ENCODE results near the gene EVA1C.
"Not testable (repeated sequence)": the region's sequence is repeated elsewhere in the genome, so short reads cannot be mapped to it uniquely, and the experiment has no call there.

The EVA1C gene

DNA sequence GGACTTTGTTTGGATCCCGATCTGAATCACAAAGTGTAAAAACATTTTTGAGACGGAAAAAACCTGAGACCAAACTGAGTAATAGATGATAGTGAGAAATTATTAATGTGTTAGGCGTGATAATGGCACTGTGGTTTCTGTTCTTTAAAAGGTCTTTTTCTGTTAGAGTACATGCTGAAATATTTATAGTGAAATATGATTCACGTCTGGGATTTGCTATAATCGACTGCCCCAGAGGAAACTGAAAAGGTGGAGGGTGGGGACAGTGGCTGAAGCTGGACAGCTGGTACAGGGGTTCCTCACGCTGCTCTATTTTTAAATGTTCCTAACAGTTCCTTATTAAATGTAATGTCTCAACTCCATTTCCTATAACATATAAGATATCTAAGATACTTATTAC, 30.9 kb upstream of the EVA1C start:
- no peak for TF ChIP-seq CTCF (conservative IDR thresholded peaks at IDR 0.05; ENCODE audit: low read depth, low read length)
- H3K4me3 ChIP-seq (ENCODE audit: low read length): no peak overlapping the region
- DNase-seq (ENCODE audit: low read depth): no peak

GRCh38 chr21:32382108-32382644, 30.3 kb upstream of the EVA1C start:
- no peak overlapping the region for H3K4me3 ChIP-seq (ENCODE audit: low read length)
- DNase-seq (ENCODE audit: low read depth): peak; percentile 61
- TF ChIP-seq CTCF (conservative IDR thresholded peaks at IDR 0.05; ENCODE audit: low read depth, low read length): no peak

- no peak for TF ChIP-seq CTCF (conservative IDR thresholded peaks at IDR 0.05; ENCODE audit: low read depth, low read length)
- no peak overlapping the region for H3K4me3 ChIP-seq (ENCODE audit: low read length)
- no peak for DNase-seq (ENCODE audit: low read depth)
Observed at GRCh38 chr21:32383812-32384211, 28.7 kb upstream of the EVA1C start.

DNA sequence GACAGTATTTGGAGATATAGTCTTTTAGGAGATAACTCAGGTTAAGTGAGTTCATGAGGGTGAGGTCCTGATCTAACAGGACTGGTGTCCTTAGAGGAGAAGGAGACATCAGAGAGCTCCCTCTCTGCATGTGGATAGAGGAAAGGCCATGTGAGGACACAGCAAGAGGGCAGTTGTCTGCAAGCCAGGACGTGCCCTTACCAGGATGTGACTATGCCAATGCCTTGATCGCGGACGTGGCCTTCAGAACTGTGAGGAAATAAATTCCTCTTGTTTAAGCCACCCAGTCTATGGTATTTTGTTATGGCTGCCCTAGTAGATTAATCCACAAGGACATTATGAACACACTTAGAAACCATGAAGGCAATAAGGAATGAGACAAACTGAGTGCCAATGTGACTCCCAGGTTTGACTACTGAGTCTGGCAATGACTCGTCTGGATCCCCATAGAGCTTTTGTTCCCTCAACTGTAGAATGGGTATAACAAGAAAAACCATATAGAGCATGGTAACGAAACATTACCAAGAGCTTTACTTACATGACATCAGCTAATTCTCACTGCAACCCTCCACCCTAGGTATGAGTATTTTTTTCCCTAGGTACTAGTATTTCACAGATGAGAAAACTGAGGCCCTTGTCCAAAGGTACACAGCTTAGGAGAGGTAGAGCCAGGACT, 26.2 kb upstream of the EVA1C start:
- no peak for DNase-seq (ENCODE audit: low read depth)
- no peak overlapping the region for H3K4me3 ChIP-seq (ENCODE audit: low read length)
- TF ChIP-seq CTCF (conservative IDR thresholded peaks at IDR 0.05; ENCODE audit: low read depth, low read length): no peak

- no peak for TF ChIP-seq CTCF (conservative IDR thresholded peaks at IDR 0.05; ENCODE audit: low read depth, low read length)
- no peak for DNase-seq (ENCODE audit: low read depth)
- no peak overlapping the region for H3K4me3 ChIP-seq (ENCODE audit: low read length)
Observed at GRCh38 chr21:32387151-32387550, 25.4 kb upstream of the EVA1C start.

- DNase-seq (ENCODE audit: low read depth): no peak
- no peak for TF ChIP-seq CTCF (conservative IDR thresholded peaks at IDR 0.05; ENCODE audit: low read depth, low read length)
- H3K4me3 ChIP-seq (ENCODE audit: low read length): no peak overlapping the region
Observed at GRCh38 chr21:32388306-32388705, 24.2 kb upstream of the EVA1C start.

GRCh38 chr21:32389337-32390015, 23.0 kb upstream of the EVA1C start:
- H3K4me3 ChIP-seq (ENCODE audit: low read length): no peak overlapping the region

GRCh38 chr21:32390537-32391224, 21.8 kb upstream of the EVA1C start:
- DNase-seq (ENCODE audit: low read depth); H3K4me3 ChIP-seq (ENCODE audit: low read length): not testable (repeated sequence)

More at GRCh38 chr21:32389337-32390015, 23.0 kb upstream of the EVA1C start:
- no peak for DNase-seq (ENCODE audit: low read depth)
- no peak for TF ChIP-seq CTCF (conservative IDR thresholded peaks at IDR 0.05; ENCODE audit: low read depth, low read length)
